ENCODE data around the gene SDK2. TPM values are rescaled to one million over a fixed set of nuclear protein-coding genes. Genes with fewer than 3 reads are reported as not detected.

Gene SDK2
- total and polyA plus RNA-seq, 9 of the 15 experiments (the other 6 are each of a cell fraction or from before 2014, with no cell fraction given): 0.04 TPM; not detected in 8

DNA sequence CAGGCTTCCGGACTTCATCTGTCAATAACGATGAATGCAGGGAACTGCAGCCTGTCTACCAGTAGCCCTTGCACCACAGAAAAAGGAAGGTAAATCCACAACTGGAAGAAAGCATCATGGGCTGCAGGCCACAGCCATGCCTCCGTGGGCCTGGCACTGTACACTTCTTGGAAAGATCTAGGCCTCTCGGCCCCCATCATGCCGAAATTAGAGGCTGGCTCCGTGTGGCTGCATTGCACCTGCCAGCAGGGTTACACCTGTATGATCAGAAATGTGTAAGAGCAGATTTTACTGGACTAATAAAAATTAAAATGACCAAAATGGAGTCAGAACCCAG lies 52.2 kb downstream of the SDK2 start (continued):
- TF ChIP-seq, protein P1, sequence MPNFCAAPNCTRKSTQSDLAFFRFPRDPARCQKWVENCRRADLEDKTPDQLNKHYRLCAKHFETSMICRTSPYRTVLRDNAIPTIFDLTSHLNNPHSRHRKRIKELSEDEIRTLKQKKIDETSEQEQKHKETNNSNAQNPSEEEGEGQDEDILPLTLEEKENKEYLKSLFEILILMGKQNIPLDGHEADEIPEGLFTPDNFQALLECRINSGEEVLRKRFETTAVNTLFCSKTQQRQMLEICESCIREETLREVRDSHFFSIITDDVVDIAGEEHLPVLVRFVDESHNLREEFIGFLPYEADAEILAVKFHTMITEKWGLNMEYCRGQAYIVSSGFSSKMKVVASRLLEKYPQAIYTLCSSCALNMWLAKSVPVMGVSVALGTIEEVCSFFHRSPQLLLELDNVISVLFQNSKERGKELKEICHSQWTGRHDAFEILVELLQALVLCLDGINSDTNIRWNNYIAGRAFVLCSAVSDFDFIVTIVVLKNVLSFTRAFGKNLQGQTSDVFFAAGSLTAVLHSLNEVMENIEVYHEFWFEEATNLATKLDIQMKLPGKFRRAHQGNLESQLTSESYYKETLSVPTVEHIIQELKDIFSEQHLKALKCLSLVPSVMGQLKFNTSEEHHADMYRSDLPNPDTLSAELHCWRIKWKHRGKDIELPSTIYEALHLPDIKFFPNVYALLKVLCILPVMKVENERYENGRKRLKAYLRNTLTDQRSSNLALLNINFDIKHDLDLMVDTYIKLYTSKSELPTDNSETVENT (CRISPR knock-in tag; IDR thresholded peaks at IDR 0.05): no peak
- TF ChIP-seq PYGO2 (tag; IDR thresholded peaks at IDR 0.05) (no peak), NFXL1 (CRISPR knock-in tag; IDR thresholded peaks at IDR 0.05) (no peak), CREB1 (IDR thresholded peaks at IDR 0.05) (no peak), CREB1 (CRISPR knock-in tag; IDR thresholded peaks at IDR 0.05) (no peak), IFI16 (CRISPR knock-in tag; IDR thresholded peaks at IDR 0.05) (no peak), FOXK2 (conservative IDR thresholded peaks at IDR 0.05 in 1 of 2, IDR thresholded peaks at IDR 0.05 in 1 of 2; ENCODE audit: low read depth in 2 of 2) (no peak), RBFOX2 (IDR thresholded peaks at IDR 0.05; ENCODE audit: low read depth, low read length) (no peak)
- TF ChIP-seq, protein P2, sequence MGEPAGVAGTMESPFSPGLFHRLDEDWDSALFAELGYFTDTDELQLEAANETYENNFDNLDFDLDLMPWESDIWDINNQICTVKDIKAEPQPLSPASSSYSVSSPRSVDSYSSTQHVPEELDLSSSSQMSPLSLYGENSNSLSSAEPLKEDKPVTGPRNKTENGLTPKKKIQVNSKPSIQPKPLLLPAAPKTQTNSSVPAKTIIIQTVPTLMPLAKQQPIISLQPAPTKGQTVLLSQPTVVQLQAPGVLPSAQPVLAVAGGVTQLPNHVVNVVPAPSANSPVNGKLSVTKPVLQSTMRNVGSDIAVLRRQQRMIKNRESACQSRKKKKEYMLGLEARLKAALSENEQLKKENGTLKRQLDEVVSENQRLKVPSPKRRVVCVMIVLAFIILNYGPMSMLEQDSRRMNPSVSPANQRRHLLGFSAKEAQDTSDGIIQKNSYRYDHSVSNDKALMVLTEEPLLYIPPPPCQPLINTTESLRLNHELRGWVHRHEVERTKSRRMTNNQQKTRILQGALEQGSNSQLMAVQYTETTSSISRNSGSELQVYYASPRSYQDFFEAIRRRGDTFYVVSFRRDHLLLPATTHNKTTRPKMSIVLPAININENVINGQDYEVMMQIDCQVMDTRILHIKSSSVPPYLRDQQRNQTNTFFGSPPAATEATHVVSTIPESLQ (CRISPR knock-in tag; IDR thresholded peaks at IDR 0.05): no peak
- TF ChIP-seq, protein P3, sequence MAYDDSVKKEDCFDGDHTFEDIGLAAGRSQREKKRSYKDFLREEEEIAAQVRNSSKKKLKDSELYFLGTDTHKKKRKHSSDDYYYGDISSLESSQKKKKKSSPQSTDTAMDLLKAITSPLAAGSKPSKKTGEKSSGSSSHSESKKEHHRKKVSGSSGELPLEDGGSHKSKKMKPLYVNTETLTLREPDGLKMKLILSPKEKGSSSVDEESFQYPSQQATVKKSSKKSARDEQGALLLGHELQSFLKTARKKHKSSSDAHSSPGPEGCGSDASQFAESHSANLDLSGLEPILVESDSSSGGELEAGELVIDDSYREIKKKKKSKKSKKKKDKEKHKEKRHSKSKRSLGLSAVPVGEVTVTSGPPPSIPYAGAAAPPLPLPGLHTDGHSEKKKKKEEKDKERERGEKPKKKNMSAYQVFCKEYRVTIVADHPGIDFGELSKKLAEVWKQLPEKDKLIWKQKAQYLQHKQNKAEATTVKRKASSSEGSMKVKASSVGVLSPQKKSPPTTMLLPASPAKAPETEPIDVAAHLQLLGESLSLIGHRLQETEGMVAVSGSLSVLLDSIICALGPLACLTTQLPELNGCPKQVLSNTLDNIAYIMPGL (CRISPR knock-in tag; IDR thresholded peaks at IDR 0.05): no peak
- TF ChIP-seq, protein P4, sequence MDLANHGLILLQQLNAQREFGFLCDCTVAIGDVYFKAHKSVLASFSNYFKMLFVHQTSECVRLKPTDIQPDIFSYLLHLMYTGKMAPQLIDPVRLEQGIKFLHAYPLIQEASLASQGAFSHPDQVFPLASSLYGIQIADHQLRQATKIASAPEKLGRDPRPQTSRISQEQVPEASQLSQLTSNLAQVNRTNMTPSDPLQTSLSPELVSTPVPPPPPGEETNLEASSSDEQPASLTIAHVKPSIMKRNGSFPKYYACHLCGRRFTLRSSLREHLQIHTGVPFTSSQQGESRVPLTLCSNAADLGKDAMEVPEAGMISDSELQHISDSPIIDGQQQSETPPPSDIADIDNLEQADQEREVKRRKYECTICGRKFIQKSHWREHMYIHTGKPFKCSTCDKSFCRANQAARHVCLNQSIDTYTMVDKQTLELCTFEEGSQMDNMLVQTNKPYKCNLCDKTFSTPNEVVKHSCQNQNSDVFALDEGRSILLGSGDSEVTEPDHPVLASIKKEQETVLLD (IDR thresholded peaks at IDR 0.05): no peak

Measured in K562 (cell line).